NCI-H460 (cell line): ENCODE data around the gene SOCS3. TPM values are rescaled to one million over a fixed set of nuclear protein-coding genes. Genes with fewer than 3 reads are reported as not detected.

Experiments
- DNase-seq: peaks from one replicate; pipeline ENCODE4 v3.0.0-alpha.2; 2016; ENCODE audit warnings: low read depth; ENCODE audit errors: extremely low read depth
- total RNA-seq: library from RNA; depleted of rRNA; stranded (reverse); fragments of >200 nt; shearing (Covaris generic); gene quantifications from 2 replicates; pipeline ENCODE4 v1.2.3, GENCODE V29; 2014

Gene SOCS3
- total RNA-seq, 1 experiment from 2014 or later, result 404 TPM

GRCh38 chr17:78391843-78392242 is 32.0 kb upstream of the SOCS3 start:
- no peak for DNase-seq

DNA sequence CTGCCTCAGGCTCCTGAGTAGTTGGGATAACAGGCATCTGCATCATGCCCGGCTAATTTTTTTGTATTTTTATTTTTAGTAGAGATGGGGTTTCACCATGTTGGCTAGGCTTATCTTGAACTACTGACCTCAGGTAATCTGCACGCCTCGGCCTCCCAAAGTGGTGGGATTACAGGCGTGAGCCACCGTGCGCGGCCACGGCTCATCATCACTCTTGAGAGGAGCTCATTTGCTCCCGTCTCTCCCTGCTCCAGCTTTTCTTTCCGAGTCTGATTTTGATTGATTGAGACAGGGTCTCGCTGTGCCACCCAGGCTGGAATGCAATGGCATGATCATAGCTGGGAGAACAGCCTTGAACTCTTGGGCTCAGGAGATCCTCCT is 31.2 kb upstream of the SOCS3 start:
- no peak for DNase-seq

DNA sequence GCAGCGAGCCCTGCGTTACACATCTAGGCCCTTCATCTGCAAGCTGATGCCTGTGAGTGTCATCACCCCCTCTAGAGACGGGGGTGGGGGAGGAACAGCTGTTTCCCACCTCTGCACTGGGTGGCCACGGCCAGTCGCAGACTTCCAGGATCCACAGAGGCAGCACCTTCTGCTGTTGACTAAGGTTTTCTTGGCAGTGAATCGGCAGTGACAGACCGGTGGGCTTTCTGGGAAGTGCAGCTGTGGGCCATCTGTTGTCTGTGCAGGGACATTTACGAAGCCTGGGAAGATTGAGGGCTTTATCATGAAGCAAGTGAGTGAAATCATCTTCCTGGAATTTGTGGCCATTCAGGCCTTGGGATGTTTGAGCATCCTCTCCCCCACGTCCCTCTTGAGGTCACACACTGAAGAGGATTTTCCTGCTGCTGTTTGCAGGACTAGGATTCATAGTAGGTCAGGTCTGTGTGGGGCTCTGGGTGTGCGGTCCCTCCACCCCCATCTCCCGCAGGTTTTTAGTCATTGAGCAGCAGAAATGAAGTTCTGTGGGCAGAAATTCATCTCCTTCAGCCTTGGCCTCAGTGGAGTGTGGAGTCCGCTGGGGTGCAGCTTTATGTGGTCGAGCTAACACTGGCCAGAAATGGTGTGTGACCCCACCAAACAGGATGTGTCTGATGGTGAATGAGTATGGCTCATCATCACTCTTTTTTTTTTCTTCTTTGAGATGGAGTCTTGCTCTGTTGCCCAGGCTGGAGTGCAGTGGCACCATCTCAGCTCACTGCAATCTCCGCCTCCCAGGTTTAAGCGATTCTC is 30.6 kb upstream of the SOCS3 start:
- DNase-seq, result no peak

GRCh38 chr17:78387977-78388941 is 28.4 kb upstream of the SOCS3 start:
- no peak for DNase-seq

- no peak for DNase-seq
Observed at GRCh38 chr17:78384479-78385175, 24.8 kb upstream of the SOCS3 start.

GRCh38 chr17:78383725-78384471 is 24.0 kb upstream of the SOCS3 start:
- DNase-seq, result no peak

- no peak for DNase-seq
Observed at GRCh38 chr17:78381601-78382232, 21.8 kb upstream of the SOCS3 start.

- no peak for DNase-seq
Observed at GRCh38 chr17:78380370-78380769, 20.5 kb upstream of the SOCS3 start.

DNA sequence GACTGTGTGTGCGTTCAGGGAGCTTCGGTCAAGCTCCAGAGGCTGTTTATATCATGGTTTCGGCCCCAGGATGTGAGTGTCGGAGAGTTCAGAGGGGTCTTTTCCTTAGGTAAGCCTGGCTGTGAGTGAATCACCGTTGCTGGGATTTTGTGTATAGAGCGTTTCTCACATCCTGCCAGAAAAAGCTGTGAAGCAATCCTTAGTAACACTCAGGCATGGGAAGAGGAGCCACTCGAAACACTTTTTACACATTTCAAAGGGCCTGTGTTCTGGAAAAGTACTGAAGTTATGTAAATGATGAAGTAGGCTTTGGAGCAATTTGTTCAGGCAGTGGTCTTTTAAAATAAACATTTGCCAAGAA is 19.2 kb upstream of the SOCS3 start:
- peak; percentile 20 for DNase-seq

DNA sequence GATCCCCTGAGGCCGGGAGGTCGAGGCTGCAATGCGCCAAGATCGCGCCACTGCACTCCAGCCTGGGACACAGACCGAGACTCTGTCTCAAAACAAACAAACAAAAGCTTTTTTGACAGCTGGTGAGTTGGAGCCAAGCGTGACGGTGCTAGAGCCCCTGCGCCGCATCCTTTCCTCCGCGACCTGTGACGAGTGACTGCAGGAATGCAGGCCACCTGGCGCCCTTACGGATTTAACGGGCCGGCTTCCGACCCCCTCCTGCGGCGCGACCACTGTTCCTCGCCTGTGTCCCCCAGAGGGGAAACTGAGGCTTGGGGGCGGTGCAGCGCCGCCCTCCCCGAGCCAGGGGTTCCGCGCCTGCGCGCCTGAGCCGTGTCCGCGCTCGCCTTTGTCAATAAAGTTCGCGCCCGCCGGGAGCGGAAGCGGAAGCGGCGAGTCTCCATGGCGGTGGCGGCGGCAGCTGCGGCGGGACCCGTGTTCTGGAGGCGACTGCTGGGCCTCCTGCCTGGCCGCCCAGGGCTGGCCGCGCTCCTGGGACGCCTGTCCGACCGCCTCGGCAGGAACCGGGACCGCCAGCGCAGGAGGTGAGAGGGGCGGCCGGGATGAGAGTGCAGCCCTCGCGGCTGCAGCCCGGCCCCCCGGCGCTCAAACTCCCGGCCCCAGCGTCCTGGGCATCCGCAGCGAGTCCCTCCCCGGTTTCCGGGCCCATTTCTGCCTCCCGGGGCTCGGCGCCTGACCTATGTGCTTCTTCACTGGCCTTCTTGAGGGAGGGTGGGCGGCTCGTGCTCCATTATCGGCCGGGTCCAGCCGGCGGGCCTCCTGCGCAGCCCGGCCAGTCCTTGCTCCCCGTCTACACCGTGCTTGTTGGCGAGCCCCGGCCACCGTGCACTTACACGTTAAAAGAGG is 18.6 kb upstream of the SOCS3 start, which contains the start of gene PGS1:
Gene PGS1 (plus strand): TSS at position 425 of the 906 bp plus-strand sequence. CDS start 17 bp downstream, at position 442.
- DNase-seq, result peak; percentile 63

- no peak for DNase-seq
Observed at GRCh38 chr17:78377858-78378224, 18.0 kb upstream of the SOCS3 start.

GRCh38 chr17:78376161-78376560 is 16.3 kb upstream of the SOCS3 start:
- DNase-seq, result no peak

DNA sequence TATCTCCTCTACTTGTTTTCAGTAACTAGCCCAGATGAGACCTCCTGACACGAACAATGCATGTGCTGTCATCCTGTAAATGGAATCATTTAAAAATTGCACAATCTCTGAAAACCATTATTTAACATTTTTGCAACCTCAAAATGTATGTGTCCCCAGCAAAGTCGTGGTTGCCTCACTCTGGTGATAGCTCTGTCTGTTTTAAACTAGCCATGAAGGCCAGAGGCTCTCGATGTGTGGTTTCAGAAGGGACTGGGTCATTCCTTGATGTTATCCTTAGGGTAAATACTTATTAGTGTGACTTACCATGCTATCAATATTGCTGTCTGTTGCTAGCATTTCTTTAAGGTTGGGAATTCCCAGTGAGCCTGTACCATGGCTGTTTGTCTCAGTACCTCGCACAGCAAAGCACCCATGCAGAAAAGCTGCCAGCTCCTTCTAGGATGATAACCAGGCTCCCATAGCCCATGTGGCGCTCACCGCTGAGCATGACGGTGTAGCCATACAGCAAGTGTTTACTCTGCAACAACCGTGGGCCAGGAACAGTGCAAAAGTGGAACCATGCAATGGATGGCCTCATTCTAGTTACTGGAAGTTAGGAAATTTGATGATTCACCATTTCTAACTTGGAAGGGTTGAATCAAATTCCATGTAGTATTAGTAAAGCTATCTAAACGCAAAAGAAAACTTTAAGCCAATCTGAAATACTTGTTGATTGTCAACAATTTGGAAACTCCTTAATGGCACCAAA is 15.7 kb upstream of the SOCS3 start:
- peak; percentile 26 for DNase-seq

DNA sequence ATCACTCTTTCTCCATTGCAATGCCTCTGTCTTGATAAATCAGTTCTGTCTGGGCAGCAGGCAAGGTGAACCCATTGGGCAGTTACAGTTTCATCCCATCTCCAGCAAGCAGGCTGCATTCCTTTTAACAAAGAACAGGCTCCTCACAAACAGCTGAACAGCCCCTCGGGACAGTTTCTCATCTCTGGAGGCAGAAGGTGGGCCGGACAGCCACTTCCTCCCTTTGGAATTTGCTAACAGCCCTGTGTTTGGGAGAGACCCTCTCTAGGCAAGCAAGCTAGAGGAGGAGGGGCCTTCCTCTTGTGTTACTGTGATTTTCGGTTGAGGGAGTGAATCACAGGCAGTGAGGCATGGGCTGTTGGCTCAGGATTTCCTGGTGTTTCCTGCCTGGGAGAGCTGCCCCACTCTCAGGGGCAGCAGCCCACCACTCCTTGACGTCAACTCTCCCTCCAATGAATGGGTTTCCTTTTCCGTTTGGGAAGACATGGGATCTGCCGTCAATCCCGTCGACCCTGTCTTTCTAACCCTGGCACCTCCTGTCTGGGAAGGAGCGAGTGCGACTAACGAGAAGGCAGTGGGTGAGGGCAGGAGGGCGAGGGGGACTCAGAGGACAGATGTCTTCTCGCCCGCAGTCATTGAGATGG is 14.9 kb upstream of the SOCS3 start:
- DNase-seq, result no peak

DNA sequence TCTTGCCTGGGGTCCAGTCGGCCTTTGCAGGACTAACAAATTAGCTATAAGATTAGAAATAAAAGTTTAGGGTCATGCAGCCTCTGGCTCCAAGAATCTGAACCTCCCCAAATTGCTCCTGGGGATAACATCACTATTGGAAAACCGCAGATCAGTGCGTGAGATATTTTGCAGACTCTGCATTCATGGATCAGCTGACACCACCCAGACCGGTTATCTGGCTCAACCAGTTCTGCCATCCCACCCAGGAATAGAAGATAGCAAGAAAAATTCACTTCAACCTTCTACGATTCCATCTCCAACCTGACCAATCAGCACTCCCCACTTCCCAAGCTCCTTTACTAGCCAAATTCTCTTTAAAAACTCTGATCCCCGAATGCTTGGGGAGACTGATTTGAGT is 14.3 kb upstream of the SOCS3 start:
- DNase-seq, result no peak

DNA sequence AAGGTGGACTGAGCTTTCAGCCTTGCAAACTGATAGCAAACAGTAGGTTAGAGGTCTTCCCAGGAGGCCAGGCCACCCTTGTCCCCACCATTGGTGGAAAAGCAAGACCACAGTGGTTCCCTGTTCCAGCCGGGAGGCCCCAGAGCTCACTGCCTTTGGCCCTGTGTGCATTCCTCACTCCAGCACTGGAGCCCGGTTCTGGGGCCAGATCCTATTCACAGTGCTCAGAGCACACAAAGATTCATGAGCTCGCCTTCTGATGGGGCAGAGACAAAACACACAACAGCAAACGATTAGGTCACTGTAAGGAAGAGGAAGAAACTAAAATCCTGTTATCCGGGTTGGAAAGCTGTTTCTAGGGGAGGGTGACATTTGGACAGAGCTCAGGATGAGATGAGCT is 13.0 kb upstream of the SOCS3 start:
- DNase-seq, result no peak

GRCh38 chr17:78371056-78371455 is 11.2 kb upstream of the SOCS3 start:
- DNase-seq, result no peak
